HG03095 (cell line): ENCODE data around the gene FAM209A.
"Not testable (repeated sequence)": the region's sequence is repeated elsewhere in the genome, so short reads cannot be mapped to it uniquely, and the experiment has no call there.

Experiments used
- ATAC-seq: cut with Tn5 transposase; IDR thresholded peaks from one replicate; pipeline ENCODE4 v1.9.1; 2021; ENCODE audit warnings: moderate library complexity; ENCODE audit not compliant: unreplicated experiment

Gene FAM209A

DNA sequence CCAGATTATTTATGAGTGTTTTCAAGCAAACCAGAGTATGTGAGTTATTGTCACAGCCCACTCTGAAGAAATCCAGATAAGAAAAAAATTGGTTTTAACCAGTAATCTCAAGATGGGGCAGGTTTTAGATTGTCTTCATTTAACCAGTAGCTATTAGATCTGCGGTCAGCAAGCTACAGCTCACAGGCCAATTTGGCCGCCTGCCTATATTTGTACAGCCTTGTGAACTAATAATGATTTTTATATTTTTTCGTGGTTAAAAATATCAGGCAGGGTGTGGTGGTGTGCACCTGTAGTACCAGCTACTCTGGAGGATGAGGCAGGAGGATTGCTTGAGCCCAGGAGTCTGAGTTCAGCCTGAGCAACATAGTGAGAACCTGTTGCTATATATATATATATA is 13.5 kb downstream of the FAM209A start:
- ATAC-seq: no peak

- no peak for ATAC-seq
Measured at GRCh38 chr20:56540415-56540814, 15.9 kb downstream of the FAM209A start.

DNA sequence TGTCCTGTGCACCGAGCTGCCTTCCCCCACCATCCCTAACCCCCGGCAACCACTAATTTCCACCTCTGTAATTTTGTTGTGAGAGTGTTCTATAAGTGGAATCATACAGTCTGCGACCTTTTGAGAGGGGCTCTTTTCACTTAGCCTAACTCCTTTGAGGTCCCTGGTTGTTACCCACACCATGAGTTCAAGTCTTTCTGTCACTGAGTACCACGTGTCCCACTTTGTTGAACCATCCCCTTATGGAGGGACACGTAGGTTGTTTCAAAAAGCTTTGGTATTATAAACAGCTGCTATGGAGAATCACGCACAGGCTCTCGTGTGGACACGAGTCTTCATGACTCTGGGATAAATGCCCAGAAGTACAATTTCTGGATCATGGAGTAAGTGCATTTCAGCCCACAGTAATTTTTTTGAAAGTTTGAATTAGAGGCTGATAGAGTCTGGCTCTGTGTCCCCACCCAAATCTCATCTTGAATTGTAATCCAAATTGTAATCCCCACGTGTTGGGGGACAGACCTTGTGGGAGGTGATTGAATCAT is 18.0 kb downstream of the FAM209A start:
- no peak for ATAC-seq

- ATAC-seq: no peak
Measured at GRCh38 chr20:56551571-56551970, 27.0 kb downstream of the FAM209A start.

- ATAC-seq: no peak
Measured at GRCh38 chr20:56552911-56553629, 28.5 kb downstream of the FAM209A start.

DNA sequence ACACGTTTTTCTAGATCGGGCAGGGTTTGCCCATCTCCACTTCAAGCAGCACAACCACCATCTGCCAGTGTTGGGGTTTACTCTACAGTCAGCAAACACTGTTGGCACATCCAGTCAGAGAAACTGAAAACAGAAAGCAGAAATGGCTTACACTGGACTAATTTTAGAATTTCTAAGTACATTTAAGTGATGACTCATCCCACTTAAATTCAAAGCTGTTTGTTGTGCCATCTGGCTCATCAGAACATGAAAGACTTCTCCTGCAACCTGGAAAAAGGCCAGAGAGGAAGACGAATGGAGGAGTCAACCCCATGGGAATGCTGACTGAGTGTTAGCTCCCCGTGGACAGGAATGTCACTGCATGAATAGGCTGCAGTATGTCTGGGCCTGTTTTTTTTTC is 30.3 kb downstream of the FAM209A start:
- peak; percentile 67 for ATAC-seq

- no peak for ATAC-seq
Measured at GRCh38 chr20:56558968-56559367, 34.4 kb downstream of the FAM209A start.

GRCh38 chr20:56564526-56564925 is 40.0 kb downstream of the FAM209A start:
- not testable (repeated sequence) for ATAC-seq

DNA sequence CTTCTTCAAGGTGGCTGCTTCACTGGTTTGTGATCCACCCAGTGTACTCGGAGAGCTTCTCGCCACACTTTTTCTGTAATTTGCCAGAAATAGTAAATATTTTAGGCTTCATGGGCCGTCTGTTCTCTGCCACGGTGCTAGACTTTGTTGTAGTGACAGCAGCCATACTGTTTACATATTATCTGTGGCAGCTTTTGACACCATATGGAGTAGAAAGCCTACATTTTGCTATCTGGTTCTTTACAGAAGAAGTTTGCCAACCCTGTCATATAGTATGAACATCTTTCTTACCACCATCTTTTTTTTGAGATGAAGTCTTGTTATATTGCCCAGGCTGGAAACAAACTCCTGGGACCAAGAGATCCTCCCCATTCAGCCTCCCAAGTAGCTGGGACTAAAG is 41.0 kb downstream of the FAM209A start:
- no peak for ATAC-seq

- no peak for ATAC-seq
Measured at GRCh38 chr20:56566621-56567020, 42.1 kb downstream of the FAM209A start.

DNA sequence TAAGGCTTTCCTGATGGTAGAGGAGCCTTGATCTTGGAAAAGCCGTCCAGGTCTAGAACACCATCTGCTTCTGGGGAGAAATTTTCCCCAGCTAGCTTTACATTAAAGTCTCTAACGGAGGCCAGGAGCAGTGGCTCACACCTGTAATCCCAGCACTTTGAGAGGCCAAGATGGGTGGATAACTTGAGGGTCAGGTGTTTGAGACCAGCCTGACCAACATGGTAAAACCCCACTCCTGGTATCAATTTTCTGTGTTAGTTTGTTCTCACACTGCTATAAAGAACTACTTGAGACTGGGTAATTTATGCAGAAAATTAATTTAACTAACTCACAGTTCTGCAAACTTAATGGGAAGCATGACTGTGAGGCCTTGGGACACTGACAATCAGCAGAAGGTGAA is 46.3 kb downstream of the FAM209A start:
- ATAC-seq: no peak

DNA sequence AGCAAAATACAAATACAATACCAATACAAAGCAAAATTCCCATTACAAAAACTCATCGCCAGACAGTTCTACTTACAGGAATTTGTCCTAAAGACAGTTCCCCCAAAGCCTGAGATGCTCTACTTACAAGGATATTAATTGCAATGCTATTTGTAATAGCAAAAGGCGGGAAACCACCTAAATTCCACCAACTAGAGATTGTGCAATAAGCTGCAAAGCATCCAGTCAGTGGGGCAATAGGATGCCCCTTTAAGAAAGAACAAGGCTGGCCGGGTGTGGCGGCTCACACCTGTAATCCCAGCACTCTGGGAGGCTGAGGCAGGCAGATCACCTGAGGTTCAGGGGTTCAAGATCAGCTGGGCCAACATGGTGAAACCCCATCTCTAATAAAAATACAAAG is 47.6 kb downstream of the FAM209A start:
- ATAC-seq: no peak

- ATAC-seq: no peak
Measured at GRCh38 chr20:56573986-56574385, 49.4 kb downstream of the FAM209A start.

DNA sequence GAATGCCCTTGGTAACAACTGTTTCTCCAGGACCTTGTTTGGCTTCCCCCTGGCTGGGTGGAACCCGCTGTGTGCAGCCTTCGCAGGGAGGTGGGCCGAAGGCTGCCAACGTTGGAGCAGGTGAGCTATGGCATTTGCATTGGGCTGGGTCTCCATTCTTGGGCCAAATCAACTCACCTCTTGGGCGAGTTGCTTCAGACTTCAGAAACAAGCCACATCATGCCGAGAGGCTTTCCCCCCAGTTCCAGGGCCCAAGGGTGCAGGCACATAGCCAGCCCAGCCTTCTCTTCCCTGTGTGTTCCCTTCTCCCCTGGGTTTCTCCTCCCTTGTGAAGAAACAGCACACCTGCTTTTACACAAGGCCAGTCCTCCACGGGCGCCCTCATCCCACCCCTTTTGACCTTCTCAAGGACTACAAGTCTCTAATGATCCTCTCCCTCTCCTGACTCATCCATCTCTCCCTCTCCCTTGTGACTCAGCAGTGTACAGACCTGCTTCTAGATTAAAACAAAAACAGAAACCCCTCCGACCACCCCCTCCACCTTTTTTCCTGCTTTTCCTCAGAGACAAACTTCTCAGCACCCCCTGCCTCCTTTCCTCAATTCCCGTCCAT is 50.1 kb downstream of the FAM209A start:
- no peak for ATAC-seq

DNA sequence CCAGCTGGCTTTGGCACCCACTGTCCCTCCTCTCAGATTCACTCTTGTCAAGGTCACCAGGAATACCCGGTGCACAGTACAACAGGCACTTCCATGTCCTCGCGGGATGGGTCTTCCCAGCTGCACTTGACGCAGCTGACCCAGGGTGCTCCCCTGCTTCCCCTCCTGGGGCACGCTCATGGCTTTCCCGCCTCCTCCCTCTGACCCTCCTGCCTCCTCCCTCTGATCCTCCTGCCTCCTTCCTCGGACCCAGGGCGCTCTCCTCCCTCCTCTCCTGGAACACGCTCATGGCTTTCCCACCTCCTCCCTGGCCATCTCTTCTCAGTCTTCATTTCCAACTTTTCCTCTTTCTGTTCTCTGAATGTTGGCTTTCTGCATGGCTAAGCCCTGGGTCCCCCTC is 50.6 kb downstream of the FAM209A start:
- no peak for ATAC-seq
